Stimulated activated CD8-positive, alpha-beta memory T cell treated with anti-CD3 and anti-CD28 coated beads, Interleukin-15, amount 100 ng/mL, for 24 hours (primary cell): ENCODE measurements around the gene NRG2.

Experiments used
- DNase-seq: peaks from one replicate; pipeline ENCODE4 v3.0.0-alpha.2; 2020; ENCODE audit warnings: low read depth

NRG2 gene

DNA sequence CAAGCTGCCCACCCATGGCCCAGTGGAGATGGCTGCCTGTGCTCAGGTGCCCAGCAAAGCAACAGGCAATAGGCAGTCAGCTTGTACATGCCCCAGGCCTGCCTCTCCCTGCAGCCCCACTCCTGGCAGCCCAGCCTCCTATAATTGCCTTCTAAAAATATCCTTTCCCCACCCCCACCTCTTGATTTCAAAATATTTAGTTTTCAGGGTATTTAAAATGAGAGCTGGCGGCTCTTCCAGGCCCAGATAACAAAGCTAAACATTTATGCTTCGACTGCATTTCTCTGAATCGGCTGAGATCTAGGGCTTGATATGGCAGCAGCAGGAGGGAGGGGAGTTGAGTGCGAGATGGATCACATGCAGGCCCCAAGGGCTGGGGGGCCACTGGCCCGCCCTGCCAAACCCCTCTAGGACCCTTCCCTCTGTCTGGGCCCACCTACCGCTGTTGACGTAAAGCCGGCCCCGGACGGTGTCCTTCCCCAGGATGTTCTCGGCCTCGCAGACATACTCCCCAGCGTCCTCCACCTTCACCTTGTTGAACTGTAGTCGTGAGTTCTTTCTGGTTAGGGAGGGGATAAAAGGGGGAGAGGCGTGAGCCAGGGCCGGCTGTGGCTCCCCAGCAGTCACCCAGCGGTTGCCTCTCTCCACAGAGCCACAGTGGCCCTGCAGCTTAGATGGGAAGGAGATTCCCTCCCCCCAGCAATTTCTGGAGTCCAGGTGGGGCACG is 162.5 kb downstream of the NRG2 start:
- DNase-seq, result no peak

DNA sequence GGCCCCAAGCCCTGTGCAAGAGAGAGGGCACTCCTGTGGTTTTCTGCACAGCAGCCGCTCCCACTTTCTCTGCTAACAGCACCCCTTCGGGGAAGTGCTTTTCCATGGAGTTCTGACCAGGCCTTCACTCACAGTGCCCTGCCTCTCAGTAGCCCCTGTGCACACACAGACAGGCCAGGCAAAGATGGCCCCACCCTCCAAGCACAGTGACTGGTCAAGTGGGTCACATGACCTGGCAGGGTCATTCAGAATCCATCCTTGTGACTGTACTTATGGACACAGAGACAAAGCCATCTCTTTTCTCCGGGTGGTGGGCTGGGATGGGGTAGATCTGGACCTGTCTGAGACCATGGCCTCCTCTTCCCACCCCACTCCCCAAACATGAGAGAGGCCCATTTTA is 165.0 kb downstream of the NRG2 start:
- no peak for DNase-seq

DNA sequence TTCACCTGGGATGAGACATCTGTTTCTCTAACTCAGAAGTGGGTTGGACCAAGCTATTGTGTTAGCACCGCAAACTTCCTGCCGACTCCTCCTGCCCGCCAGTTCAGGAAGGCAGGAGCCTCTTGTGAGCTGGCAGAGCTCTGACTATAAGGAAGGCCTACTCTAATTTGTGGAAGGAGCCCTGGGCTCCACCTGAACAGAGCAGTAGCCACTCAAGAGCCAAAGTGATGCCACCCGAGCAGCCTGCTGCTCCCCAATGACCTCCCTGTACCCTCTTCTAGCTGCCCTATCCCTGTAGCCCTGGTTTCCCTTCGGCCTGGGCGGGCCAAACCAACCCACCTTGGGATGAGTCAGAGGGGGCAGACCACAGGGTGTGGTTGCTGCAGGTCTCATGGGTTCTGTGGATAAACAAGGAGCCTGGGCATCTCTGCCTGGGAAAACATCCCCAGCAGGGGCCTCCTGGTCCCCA is 165.9 kb downstream of the NRG2 start:
- no peak for DNase-seq

DNA sequence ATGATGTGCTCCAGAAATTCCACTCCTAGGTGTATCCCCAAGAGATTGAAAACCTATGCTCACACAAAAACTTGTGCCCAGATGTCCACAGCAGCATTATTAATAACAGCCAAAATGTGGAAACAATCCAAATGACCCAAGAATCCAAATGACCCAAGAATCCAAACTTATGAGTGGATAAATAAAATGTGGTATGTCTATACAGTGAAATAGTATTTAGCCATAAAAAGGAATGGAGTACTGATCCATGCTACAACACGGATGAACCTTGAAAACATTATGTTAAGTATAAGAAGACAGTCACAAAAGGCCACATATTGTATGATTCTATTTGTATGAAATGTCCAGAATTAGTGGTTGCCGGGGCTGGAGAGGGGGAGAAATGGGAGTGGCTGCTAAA is 167.1 kb downstream of the NRG2 start:
- DNase-seq, result no peak

DNA sequence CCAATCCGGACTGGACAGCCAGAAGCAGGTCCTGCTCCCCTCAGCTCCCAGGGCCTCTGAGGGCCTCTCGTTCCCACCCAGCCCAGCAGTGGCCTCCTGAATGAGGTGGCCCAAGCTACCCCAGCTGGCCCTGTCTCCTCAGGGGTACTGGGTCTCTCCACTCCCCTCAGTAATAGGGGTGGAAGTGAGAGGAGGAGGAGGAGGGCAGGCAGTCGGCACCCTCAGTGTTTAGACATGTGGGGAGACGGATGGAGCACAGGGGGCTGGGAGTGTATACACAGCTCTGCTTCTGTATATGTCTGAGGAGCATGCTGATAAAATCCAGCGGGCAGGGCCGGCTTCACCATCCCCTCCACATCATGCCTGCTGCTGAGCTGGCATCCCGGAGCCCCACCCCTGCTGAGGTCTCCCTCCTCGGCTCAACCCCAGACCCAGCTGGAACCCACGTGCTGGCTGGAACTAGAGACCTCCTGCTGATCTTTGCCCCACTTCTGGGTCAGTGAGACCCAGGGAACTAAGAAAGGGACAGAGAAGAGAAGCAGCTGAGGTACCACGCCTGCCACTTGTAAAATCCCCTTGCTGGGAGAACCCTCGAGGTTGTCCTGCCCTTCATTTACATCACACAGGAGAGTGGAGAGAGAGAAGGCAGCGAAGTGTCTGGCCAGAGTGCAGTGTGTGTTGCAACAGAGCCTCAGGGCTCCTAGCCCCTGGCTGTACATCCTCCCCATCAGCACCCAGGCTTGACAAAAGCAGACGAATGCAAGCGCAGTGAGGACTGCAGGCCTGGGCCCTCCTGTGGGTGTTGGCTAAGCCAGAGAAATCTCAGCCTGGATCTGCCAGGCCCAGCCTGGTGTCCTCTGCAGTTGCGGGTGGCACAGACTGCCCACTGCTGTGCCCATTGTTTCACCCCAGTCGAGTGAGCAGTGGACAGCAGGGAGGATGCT is 170.0 kb downstream of the NRG2 start:
- no peak for DNase-seq

DNA sequence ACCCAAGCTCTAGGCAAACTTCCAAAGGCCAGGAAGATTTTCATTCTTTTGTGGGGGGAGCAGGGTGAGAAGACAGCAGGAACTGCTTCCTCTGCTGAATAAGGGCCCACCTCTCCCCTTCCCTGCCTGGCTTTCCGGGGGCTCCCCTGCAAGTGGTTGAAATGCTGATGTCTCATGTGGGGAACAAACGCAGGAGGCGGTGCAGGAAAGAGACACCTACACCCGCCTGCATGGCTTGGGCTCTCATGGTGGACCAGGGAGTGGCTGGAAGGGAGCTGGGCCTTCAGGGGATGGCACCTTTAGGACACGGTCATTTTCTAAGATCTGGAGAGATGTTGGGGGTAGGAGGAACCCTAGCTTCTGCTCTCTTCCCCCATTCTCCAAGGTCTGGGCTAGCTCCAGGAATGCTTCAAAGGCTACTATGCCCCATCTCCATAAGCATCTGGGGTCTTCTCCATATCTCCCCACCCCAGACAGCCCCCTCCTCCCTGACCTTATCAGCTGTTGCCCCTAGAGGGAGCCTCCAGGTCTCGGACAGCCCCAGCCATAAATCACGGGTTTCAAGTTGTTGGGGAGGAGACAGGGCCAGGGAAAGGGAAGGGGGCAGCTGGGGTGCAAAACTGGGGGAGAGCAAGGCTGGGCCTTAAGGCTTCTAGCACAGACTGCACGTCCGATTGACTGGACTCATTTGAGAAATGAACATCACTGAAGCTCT is 170.9 kb downstream of the NRG2 start:
- DNase-seq, result no peak

DNA sequence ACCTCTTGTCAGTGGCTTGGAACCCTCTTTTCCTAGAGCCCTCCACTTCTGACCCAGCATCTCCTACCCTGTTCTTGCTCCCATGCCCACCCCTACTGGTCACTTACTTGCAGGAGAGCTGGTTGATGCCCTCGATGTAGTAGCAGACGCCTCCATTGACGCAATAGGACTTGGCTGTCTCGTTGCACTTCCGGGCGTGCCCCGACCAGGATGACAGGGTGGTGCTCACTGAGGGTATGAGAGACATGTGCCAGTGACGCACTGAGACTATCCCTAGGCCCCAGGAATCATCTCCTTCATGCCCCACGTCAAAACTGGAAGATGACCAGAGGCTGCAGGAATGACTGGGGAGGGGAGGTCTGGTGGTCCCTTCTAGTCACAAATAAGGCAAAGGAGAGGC is 171.5 kb downstream of the NRG2 start:
- DNase-seq, result no peak

DNA sequence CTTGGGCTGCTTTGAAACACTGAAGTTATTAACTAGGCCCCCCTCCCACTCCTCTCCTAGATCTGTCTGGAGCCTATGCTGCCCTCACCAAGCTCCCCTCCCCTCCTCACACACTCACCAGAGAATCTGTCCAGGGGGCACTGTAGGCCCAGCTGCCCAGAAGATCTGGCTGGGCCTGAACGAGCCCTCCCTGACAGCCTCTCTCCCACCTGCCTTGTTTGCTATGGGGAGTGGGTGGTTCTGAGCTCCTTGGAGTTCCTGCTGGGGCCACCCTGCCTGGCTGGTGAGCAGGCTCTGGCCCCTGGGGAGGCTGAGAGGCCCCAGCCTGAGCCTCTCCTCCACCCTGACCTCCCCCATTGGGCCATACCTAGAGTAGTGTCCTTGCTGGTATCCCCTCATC is 172.4 kb downstream of the NRG2 start:
- no peak for DNase-seq

DNA sequence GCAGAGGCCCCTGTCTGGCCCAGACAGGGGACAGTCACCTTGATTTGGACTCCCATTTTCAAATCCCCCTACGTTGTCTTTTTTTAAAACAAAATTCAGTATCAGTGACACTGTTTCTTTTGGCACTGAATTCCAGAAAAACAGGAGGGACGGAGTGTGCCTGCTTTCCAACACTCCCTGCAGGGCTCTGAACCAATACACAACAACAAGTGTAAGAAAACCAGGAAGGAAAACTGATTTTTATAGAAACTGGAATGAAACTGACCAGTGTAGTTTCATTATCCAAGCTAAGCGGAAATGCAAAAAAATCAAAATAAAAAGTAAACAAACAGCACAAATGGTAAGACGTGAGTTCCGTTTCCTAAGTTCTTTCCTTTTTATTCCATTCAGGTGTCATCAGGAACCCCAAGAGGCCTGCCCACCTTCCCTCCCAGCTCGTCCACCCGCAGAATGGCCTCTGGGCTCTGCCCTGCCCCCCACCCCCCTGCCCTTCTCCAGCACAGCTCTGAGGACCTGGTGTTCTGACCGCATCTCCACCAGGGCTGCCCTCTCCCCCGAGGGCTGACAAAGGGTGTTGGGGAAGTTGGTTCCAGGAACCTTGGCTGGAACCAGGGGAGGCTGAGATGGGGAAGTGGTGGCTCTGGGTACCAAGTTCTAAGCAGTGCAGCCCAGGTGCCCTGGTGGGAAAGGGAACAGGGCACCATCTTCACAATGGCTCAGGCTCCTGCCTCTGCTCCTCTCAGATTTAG is 173.9 kb downstream of the NRG2 start:
- no peak for DNase-seq

DNA sequence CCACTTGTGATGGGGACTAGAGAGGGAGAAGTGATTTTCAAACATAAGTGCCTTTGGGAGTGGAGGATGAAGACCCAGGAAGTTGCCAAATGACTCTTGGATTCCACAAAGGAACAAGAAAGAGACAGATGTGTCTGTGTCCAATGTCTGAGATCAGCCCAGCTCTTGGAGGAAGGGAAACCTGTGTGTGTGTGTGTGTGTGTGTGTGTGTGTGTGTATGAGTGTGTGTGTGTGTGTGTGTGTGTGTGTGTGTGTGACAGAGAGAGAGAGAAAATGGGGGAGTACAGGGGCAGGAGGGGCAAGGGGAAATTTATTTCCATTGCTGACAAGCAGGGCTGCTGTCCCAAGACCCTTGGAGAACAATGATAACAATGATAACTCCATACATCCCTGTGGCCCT is 175.5 kb downstream of the NRG2 start:
- no peak for DNase-seq

DNA sequence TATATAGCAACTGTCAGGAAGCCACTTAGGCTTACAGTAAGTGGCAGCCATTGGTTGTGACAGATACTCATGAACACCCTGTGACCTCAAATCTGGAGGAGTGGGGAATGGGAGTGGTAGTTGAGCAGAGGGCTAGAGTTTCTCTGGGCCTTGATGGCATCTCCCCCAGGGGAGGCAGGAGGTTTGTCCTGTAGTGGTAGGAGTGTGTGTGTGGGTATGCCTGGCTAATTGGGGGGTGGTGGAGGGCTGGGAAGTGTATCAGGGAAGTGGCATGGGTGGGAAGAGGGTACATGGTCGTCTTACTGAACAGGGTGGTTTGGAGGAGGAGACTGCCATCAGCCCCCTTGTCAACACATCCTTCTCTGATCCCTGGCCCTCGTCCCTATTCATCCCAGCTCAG is 176.0 kb downstream of the NRG2 start:
- no peak for DNase-seq

DNA sequence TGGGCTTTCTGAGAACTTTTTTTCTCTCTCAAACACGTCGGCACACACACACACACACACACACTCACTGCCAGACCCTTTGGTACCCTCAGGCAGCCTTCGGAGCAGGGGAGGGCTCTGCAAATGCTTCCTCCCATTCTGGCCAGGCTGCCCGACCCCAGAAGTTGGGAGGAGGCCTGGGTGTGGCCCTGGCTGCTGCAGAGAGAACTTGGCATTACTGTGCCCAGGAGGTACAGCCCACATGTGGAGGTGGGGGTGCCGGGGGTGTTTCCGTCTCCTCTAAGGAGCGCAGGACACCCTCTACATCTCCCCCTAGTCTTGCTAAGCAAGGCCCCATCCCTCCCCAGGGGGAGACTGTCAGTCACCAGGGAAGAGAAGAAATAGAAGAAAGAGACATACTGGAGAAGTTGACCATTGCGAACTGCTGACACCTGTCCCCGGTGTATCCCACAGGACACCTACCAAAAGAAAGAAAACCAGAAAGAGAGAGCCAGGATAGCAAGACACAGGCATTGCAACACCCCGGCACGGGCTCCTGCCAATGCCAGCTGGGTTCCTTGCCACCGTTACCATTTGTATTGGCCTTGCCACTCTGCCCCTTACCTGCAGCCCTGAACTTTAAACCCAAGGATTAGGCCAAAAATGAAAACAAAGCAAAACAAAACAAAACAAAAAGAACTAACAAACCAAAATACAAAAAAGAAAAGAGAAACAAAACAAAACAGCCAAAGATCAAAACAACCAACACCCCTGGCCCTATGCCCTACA is 178.2 kb downstream of the NRG2 start:
- DNase-seq, result no peak

DNA sequence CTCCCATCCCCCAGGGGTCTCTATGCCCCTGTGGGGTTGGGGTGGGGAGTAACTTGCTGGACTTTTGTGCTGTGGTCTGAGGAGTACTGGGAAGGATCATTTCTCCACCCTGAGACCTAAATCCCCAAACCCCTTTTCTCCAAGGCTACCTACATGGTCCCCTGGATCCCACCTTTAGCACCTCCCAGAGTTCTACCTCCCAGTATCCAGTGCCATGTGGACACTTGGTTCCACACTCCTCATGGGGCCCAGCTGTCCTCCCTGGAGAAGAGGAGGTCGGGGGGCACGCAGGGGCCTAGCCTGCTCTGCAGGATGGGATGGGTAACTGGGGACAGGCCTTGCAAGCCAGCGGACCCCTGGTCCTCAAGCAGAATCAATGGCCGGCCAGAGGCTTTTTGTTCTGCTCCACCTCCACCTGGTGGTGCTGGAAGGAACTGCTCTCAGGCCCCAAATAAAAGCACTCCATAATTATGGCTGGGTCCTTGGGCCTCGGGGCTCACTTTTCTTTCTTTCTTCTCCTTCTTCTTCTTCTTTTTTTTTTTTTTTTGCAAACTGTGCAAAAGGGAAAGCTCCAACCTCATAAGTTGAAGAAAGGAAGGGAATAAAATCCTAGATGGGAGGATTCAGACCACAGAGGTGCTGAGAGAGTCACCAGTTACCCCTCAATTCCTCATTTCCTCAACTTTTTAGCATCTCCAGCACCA is 179.1 kb downstream of the NRG2 start:
- DNase-seq, result peak; percentile 11

DNA sequence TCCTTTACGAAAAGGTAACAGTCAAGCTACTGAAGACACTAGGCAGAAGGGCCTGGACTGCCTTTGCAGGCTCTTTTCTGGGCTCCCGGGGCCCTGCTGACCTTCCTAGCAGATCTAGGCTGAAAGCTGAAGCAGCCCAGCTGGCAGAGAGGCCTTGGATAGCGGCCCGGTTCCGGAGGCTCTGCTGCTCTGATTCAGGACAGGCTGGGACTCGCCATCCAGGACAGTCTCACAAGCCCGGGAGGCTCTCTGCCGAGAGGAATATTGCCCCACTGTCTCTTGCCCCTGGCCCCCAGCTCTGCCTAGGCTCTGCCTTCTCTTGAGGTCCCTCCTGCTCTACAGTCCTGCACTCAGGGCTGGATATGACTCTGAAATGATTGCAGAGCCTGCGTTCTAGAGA is 179.7 kb downstream of the NRG2 start:
- no peak for DNase-seq

DNA sequence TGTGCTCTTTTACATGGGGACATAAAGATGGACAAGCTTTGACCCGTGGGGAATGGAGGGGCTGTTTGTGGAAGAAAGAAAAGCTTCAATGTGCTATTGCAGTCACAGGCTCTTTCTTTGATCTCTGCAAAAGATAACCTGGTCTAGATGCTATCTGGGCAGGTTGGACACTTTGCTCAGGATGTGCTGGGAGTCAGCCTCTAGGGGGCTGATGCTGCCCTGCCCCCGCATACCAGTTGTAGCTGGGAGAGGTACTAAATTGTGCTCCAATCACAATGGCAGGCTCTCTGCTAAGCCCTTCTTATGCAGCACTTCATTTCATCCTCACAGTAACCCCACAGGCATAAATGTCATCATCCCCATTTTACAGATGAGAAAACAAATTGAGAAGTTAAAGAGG is 180.3 kb downstream of the NRG2 start:
- no peak for DNase-seq

DNA sequence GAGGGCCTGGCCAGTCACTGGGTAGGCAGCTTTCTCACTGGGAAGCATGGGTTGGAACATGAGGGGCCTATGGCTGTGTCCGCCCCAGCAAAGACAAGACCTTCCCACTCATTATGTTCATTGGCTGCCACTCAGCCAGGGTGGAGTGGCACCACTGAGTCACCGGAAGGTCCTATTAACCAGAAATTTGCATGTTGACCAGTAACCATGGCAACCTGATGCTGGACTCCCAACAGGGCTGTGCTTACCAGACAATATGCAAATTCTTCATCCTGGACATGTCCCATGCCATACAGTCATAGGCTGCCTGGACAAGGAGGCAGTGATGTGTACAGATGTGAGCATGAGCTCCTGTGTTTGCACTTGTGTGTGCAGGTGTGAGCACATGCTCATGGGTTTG is 180.8 kb downstream of the NRG2 start:
- DNase-seq, result no peak

DNA sequence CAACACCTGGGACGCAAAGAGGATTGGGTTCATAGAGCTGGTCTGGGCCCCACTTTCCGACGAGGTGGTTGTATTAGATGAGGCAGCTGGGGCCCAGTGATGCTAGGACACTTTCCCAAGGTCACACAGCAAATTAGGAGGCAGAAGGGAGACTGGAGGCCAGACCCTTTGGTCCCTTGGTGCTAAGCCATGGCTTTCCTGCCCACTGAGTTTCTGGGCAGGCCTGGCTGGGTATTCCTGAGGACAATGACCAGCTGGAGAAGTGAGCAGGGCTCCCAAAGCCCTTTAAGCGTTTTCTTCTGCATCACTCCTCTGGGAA is 181.3 kb downstream of the NRG2 start:
- no peak for DNase-seq

DNA sequence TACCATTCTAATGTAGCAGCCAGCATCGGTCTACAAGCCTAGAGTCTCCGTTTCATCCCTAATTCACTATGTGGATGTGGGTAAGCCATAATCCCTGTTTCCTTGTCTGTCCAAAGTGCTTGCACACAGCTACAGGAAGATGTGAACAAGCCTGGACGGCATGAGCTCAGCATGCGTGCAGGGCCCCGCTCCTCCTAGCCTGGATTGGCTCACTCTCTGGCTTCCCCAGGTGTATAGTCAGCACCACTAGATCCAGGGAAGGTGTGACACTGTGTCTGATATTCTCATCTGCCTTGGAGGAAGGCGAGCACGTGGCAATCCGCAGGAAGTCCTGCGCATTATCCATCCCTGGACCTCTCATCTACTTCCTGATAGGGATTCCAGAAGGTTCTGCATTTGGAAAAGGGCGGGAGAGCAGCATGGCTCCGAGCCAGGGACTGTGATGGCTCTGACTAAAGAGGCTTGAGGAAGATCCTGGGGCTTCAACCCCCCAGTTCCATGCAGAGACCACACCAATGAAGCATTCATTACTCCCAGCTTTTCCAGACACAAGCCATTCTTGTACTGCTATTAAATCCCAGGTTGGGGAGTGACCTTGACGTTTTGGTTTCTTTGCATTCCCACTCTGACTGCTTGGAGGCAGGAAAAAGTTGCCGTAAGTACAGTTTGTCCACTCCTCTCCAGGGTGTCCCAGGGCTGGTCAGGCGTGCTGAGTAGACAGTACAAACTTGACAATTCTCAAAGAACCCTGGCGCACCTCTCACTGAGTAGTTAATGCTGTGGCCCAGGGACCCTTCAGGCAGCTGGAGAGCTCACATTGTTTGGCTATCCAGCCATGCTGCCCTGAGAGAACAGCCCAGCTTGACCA is 181.8 kb downstream of the NRG2 start:
- DNase-seq, result no peak

DNA sequence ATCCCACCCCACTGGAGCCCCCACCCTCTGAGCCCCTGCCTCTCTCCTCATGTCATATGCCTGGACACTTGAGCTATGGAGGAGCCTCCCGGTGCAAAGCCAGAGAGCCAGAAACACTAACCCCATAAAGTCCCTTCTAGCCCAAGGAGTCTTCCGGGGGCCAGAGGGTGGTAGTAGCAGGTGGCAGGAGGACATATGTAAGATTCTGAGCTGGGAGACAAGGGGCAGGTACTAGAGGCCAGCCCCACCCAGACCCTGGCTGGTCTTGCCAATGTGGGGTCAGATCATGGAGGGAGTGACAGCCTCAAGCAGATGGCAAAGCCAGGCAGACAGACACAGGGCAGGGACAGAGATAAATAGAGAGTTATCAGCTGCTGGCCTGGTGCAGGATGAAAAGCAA is 184.1 kb downstream of the NRG2 start:
- no peak for DNase-seq

DNA sequence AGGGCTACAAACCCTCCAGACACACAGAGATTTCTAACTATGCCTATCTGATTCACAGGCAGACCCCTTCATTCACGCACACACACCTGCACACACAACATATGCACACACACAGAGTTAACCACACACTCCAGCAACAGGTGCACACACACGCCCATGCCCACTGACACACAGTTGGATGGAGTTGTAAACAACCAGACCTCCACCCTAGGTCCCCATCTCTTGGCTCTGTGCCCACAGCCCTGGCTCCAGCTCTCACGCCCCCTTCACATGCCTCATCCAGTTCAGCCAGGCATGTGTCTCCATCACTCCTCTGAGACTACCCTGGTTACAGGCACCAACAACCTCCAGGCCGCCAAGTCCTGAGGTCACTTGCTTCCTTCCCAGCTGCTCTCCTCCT is 186.4 kb downstream of the NRG2 start:
- no peak for DNase-seq
